ENCODE measurements around the gene SURF2.

SURF2 gene

DNA sequence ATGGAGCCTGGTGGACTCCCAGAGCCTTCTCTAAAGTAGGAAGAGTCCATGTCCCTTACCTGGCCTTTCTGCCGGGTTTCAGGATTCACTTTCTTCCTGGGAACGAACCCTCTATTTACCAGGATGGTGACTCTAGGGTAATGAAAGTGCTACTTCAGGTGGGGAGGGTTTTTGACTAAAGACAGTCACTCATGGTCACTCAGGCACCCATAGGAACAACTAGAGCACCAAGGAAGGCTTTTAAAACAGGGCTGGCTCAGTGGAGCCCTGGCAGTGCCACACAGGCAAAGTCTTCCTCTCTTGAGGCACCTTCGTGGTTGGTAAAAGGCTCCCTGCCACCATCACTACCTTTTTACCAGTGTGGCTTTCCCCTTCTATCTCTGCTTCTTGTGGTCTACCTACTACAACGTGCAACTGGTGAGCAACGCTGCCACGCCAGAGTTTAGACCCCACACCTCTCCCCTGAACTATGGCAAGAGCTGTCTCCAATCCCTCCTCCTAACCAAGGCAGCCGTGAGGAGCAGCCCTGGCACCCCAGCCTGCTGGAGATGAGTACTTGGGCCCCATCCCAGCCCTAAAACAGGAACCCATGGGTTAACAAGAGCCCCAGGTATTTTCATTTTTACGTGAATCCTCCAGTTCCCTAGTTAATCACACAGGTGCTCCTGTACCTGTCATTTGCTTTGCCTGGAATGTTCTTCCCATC, 3.6 kb upstream of the SURF2 start:
- peaks cover 67% of the 10 kb centered on the region for H3K36me3 ChIP-seq (ENCODE audit: low read depth)
- H3K27ac ChIP-seq (ENCODE audit: poor library complexity, severe bottlenecking): peak overlapping the region; percentile 5

GRCh38 chr9:133353548-133353947, 2.8 kb upstream of the SURF2 start:
- peaks cover 71% of the 10 kb centered on the region for H3K36me3 ChIP-seq (ENCODE audit: low read depth)
- TF ChIP-seq, protein P1, sequence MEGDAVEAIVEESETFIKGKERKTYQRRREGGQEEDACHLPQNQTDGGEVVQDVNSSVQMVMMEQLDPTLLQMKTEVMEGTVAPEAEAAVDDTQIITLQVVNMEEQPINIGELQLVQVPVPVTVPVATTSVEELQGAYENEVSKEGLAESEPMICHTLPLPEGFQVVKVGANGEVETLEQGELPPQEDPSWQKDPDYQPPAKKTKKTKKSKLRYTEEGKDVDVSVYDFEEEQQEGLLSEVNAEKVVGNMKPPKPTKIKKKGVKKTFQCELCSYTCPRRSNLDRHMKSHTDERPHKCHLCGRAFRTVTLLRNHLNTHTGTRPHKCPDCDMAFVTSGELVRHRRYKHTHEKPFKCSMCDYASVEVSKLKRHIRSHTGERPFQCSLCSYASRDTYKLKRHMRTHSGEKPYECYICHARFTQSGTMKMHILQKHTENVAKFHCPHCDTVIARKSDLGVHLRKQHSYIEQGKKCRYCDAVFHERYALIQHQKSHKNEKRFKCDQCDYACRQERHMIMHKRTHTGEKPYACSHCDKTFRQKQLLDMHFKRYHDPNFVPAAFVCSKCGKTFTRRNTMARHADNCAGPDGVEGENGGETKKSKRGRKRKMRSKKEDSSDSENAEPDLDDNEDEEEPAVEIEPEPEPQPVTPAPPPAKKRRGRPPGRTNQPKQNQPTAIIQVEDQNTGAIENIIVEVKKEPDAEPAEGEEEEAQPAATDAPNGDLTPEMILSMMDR (IDR thresholded peaks at IDR 0.05; ENCODE audit: poor library complexity, severe bottlenecking): no peak
- H3K27me3 ChIP-seq (ENCODE audit: insufficient read depth, poor library complexity, severe bottlenecking): no peaks in the 10 kb centered on the region
- DNase-seq (ENCODE audit: low spot score) (no peak), ATAC-seq (ENCODE audit: low read depth) (peak; percentile 1; the same call in 1 of the 3 replicates)
- peaks cover 7% of the 10 kb centered on the region for H3K4me1 ChIP-seq (ENCODE audit: insufficient read depth, poor library complexity, severe bottlenecking)
- H3K9me3 ChIP-seq (ENCODE audit: severe bottlenecking): no peaks in the 10 kb centered on the region
- peak overlapping the region; percentile 5 for H3K27ac ChIP-seq (ENCODE audit: poor library complexity, severe bottlenecking)
- H3K4me3 ChIP-seq (ENCODE audit: severe bottlenecking): no peak overlapping the region

More for the DNA sequence above, 3.6 kb upstream of the SURF2 start:
- Histone ChIP-seq H3K4me3 (ENCODE audit: severe bottlenecking) (no peak overlapping the region), H3K4me1 (ENCODE audit: insufficient read depth, poor library complexity, severe bottlenecking) (peaks cover 7% of the 10 kb centered on the region), H3K9me3 (ENCODE audit: severe bottlenecking) (no peaks in the 10 kb centered on the region), H3K27me3 (ENCODE audit: insufficient read depth, poor library complexity, severe bottlenecking) (no peaks in the 10 kb centered on the region)
- TF ChIP-seq, protein P1 (IDR thresholded peaks at IDR 0.05; ENCODE audit: poor library complexity, severe bottlenecking): no peak
- ATAC-seq (ENCODE audit: low read depth) (no peak), DNase-seq (ENCODE audit: low spot score) (no peak)

- DNase-seq (ENCODE audit: low spot score) (no peak), ATAC-seq (ENCODE audit: low read depth) (no peak)
- TF ChIP-seq, protein P1 (IDR thresholded peaks at IDR 0.05; ENCODE audit: poor library complexity, severe bottlenecking): no peak
- peaks cover under 1% of the 10 kb centered on the region for H3K4me1 ChIP-seq (ENCODE audit: insufficient read depth, poor library complexity, severe bottlenecking)
- H3K9me3 ChIP-seq (ENCODE audit: severe bottlenecking): no peaks in the 10 kb centered on the region
- H3K36me3 ChIP-seq (ENCODE audit: low read depth): peaks cover 71% of the 10 kb centered on the region
- H3K27ac ChIP-seq (ENCODE audit: poor library complexity, severe bottlenecking): no peak overlapping the region
- no peaks in the 10 kb centered on the region for H3K27me3 ChIP-seq (ENCODE audit: insufficient read depth, poor library complexity, severe bottlenecking)
- no peak overlapping the region for H3K4me3 ChIP-seq (ENCODE audit: severe bottlenecking)
These were observed 1.6 kb upstream of the SURF2 start for GRCh38 chr9:133354766-133355165.

DNA sequence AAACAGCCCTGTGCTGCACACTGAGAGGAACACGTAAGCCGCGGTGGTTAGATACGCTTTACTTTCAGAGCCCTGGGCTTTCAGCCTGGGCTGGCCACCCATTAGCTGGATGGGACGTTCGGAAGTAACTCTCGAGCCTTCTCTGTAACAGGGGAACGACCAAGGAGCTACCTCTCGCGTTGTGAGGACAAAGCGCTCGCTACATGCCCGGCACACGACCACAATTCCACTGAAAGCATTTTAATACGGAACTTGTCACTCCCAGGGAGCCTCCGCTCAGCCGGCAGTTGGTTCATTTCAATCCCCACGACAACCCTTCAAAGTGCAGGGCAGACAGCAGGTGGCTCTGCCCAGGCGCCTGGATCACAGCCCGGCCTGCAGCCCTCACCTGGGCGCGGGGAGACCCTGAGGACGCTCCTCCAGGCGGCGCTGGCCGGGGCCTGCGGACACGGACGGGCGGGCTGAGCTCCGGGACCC, 431 bp upstream of the SURF2 start:
- Histone ChIP-seq H3K4me1 (ENCODE audit: insufficient read depth, poor library complexity, severe bottlenecking) (no peaks in the 10 kb centered on the region), H3K4me3 (ENCODE audit: severe bottlenecking) (peak overlapping the region; percentile 46), H3K27ac (ENCODE audit: poor library complexity, severe bottlenecking) (peak overlapping the region; percentile 51), H3K27me3 (ENCODE audit: insufficient read depth, poor library complexity, severe bottlenecking) (no peaks in the 10 kb centered on the region), H3K36me3 (ENCODE audit: low read depth) (peaks cover 71% of the 10 kb centered on the region), H3K9me3 (ENCODE audit: severe bottlenecking) (no peaks in the 10 kb centered on the region)
- TF ChIP-seq, protein P1 (IDR thresholded peaks at IDR 0.05; ENCODE audit: poor library complexity, severe bottlenecking): no peak
- DNase-seq (ENCODE audit: low spot score) (no peak), ATAC-seq (ENCODE audit: low read depth) (peak; percentile 0; the same call in 1 of the 3 replicates)

- DNase-seq (ENCODE audit: low spot score) (no peak), ATAC-seq (ENCODE audit: low read depth) (no peak)
- TF ChIP-seq, protein P1 (IDR thresholded peaks at IDR 0.05; ENCODE audit: poor library complexity, severe bottlenecking): no peak
- Histone ChIP-seq H3K27ac (ENCODE audit: poor library complexity, severe bottlenecking) (no peak overlapping the region), H3K36me3 (ENCODE audit: low read depth) (peaks cover 71% of the 10 kb centered on the region), H3K27me3 (ENCODE audit: insufficient read depth, poor library complexity, severe bottlenecking) (no peaks in the 10 kb centered on the region), H3K4me1 (ENCODE audit: insufficient read depth, poor library complexity, severe bottlenecking) (no peaks in the 10 kb centered on the region), H3K4me3 (ENCODE audit: severe bottlenecking) (no peak overlapping the region), H3K9me3 (ENCODE audit: severe bottlenecking) (no peaks in the 10 kb centered on the region)
These were observed 1.3 kb downstream of the SURF2 start for GRCh38 chr9:133357656-133358055.

Measured in RWPE2 (cell line).